ENCODE measurements around the gene PPP1R12A. TPM values are rescaled to one million over a fixed set of nuclear protein-coding genes. Genes with fewer than 3 reads are reported as not detected.

The PPP1R12A gene
- total and polyA plus RNA-seq, 11 donors, result 16.8 to 77.8 (median 50.2) TPM

DNA sequence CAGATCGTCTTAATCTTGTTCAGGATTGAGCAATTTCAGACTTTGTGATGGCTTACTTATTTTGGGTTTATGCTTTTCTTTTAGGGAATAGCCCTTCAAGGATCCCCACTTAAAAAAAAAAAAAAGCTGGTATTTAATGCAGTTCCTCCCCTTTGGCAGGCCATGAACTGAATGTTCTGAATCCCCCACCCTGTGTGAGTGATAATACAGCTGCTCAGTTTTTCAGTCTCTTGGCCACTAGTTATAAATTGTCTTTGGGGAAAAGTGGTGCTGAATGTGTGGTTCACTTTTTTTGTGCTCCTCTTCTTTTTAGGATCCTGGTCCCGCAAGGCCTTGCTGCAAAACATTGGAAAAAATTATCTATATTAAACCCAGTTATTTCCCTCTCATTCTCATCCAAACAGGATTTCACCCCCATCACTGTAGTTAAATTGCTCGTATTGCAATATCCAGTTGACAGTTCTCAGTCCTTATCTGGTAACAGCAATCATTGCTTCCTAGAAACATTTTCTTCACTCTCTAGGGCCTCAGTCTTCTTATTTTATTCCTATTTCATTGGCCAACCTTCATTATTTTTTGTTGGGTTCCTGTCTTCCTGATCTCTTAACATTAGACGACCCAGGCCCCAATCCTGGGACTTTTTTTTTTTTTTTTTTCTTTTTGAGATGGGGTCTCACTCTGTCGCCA, 171.0 kb downstream of the PPP1R12A start:
- WGBS, 4 donors, result 70 to 78% (median 73%) methylated on average over 5 of the region's 5 CpGs
- DNase-seq (no peak), ATAC-seq (peak in 2 of 4 donors; percentile 71 to 73)
- Histone ChIP-seq H3K27ac (peak overlapping the region in 1 of 12 donors; percentile 19), H3K4me1 (peaks cover 0 to 2% (median 0%) of the 10 kb centered on the region in 12 donors), H3K4me3 (no peak overlapping the region), H3K27me3 (no peaks in the 10 kb centered on the region), H3K9me3 (no peaks in the 10 kb centered on the region), H3K36me3 (no peaks in the 10 kb centered on the region)
- TF ChIP-seq, protein P1, sequence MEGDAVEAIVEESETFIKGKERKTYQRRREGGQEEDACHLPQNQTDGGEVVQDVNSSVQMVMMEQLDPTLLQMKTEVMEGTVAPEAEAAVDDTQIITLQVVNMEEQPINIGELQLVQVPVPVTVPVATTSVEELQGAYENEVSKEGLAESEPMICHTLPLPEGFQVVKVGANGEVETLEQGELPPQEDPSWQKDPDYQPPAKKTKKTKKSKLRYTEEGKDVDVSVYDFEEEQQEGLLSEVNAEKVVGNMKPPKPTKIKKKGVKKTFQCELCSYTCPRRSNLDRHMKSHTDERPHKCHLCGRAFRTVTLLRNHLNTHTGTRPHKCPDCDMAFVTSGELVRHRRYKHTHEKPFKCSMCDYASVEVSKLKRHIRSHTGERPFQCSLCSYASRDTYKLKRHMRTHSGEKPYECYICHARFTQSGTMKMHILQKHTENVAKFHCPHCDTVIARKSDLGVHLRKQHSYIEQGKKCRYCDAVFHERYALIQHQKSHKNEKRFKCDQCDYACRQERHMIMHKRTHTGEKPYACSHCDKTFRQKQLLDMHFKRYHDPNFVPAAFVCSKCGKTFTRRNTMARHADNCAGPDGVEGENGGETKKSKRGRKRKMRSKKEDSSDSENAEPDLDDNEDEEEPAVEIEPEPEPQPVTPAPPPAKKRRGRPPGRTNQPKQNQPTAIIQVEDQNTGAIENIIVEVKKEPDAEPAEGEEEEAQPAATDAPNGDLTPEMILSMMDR (IDR thresholded peaks at IDR 0.05), result no peak
- no peak for TF ChIP-seq POLR2A (IDR thresholded peaks at IDR 0.05)
- intact Hi-C loops (cut with DNase I), result loop anchor here in 2 of 10 donors (10.0 kb wide), 1 partner anchor 421 kb away; no protein-coding TSS in a partner anchor

DNA sequence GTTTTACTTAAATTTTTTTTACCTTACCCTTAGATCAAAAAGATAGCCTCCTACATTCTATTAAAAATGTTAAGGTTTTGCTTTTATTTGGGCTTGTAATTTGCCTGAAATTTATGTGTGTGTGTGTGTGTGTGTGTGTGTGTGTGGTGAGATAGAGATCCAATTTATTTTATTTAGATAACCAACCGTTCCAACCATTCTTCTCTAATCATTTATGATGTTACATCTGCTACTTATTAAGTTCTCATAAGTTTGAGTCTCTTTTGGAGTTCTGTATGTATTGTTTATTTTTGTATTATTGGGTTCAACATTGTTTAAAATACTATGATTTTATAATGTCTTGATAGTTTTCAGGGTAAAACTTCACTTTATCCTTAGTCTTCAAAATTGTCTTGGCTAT, 173.6 kb downstream of the PPP1R12A start:
- Histone ChIP-seq H3K4me3 (no peak overlapping the region), H3K9me3 (peaks cover 0 to 14% (median 8%) of the 10 kb centered on the region in 12 donors), H3K27ac (no peak overlapping the region), H3K36me3 (no peaks in the 10 kb centered on the region), H3K4me1 (no peaks in the 10 kb centered on the region), H3K27me3 (no peaks in the 10 kb centered on the region)
- intact Hi-C loops (cut with DNase I), result loop anchor here in 2 of 10 donors (10.0 kb wide), 1 partner anchor 423 kb away; no protein-coding TSS in a partner anchor
- WGBS, 4 donors, result 56 to 74% (median 71%) methylated on average over 1 of the region's 1 CpG
- DNase-seq (no peak), ATAC-seq (no peak)
- TF ChIP-seq POLR2A (IDR thresholded peaks at IDR 0.05), result no peak
- TF ChIP-seq, protein P1 (IDR thresholded peaks at IDR 0.05), result no peak

DNA sequence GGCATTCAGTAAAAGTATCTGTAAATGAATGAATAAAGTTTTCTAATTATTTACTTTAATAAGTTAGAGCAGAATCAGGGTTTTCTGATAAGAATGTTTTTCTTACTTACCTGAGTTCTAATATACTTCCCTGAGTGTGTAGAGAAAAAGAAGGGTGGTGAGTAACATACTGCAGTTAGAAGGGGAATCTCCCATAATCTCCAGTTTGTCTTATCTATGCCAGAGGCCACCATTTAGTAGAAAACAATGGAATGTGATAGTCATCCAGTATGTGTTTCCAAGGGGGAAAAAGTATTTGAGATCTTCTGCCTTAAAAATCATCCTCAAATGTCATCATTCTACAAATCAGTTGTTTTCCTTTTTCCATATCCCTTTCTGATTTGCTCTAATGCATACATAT, 187.6 kb downstream of the PPP1R12A start:
- H3K27ac ChIP-seq, result no peak overlapping the region
- no peaks in the 10 kb centered on the region for H3K36me3 ChIP-seq
- H3K27me3 ChIP-seq, result no peaks in the 10 kb centered on the region
- peaks cover 0 to 19% (median 0%) of the 10 kb centered on the region in 12 donors for H3K9me3 ChIP-seq
- DNase-seq (no peak), ATAC-seq (no peak)
- intact Hi-C loops (cut with DNase I), result loop anchor here in 1 of 10 donors (10.0 kb wide), 1 partner anchor 448 kb away; no protein-coding TSS in a partner anchor
- no peak overlapping the region for H3K4me3 ChIP-seq
- TF ChIP-seq, protein P1 (IDR thresholded peaks at IDR 0.05), result no peak
- no peak for TF ChIP-seq POLR2A (IDR thresholded peaks at IDR 0.05)
- H3K4me1 ChIP-seq, result no peaks in the 10 kb centered on the region

DNA sequence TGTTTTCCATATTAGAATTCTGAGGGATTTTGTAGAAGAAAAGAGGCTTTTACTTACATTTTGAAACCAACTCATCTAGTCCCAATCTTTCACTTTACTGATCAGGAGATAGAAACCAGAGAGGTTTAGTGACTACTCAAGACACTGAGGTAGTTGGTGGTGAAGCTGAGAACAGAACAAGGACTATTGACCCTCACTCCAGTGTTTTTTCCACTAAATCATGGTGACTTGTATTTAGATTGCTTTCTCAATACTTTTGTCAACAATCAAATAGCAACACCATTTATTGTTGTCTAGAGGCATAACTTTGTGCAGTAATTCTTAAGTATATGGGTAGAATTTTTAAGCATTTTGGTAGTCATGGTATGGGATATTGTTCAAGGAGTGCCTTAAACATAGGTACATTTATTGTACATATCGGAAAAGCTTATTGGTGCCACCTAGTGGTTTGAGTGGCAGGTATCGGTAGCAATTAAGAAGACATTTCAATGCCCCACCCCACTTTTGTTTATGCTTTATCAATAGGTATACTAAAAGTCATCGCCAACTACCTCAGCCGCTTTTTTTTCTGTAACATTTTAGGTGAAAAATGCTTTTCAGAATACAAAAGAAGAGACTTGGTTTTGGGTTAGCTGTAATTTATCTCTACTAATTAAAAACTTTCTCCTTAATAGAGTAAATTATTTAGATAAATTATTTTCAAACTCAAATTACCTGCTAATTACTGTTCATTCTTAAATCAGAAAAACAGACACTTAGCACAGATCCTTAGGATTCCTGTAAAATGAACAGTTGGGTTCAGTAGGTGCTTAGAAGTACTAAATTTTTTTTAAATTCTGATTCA, 196.8 kb downstream of the PPP1R12A start:
- intact Hi-C loops (cut with DNase I), result loop anchor here (1.0 to 10.0 kb wide), 10 partner anchors 176 to 534 kb away; no protein-coding TSS in a partner anchor
- H3K36me3 ChIP-seq, result no peaks in the 10 kb centered on the region
- no peaks in the 10 kb centered on the region for H3K27me3 ChIP-seq
- TF ChIP-seq, protein P1 (IDR thresholded peaks at IDR 0.05), result peak; percentile 46 to 73 (median 64)
- no peak for TF ChIP-seq POLR2A (IDR thresholded peaks at IDR 0.05)
- no peak for ATAC-seq
- WGBS, 4 donors, result 17 to 28% (median 22%) methylated on average over 4 of the region's 4 CpGs
- H3K27ac ChIP-seq, result no peak overlapping the region
- peaks cover 0 to 3% (median 0%) of the 10 kb centered on the region in 12 donors for H3K4me1 ChIP-seq
- no peak for DNase-seq
- no peak overlapping the region for H3K4me3 ChIP-seq
- no peaks in the 10 kb centered on the region for H3K9me3 ChIP-seq
